ENCODE data around the gene SLC4A4.

SLC4A4 gene

GRCh38 chr4:71593311-71593710 lies 254.5 kb downstream of the SLC4A4 start:
- H3K4me3 Mint-ChIP-seq, result no peak overlapping the region
- H3K4me1 Mint-ChIP-seq, result no peaks in the 10 kb centered on the region
- peaks cover 5% of the 10 kb centered on the region for H3K9me3 Mint-ChIP-seq
- no peak overlapping the region for H3K27ac Mint-ChIP-seq
- H3K36me3 Mint-ChIP-seq, result no peaks in the 10 kb centered on the region
- H3K27me3 Mint-ChIP-seq, result peaks cover 8% of the 10 kb centered on the region
- no peak for ATAC-seq

DNA sequence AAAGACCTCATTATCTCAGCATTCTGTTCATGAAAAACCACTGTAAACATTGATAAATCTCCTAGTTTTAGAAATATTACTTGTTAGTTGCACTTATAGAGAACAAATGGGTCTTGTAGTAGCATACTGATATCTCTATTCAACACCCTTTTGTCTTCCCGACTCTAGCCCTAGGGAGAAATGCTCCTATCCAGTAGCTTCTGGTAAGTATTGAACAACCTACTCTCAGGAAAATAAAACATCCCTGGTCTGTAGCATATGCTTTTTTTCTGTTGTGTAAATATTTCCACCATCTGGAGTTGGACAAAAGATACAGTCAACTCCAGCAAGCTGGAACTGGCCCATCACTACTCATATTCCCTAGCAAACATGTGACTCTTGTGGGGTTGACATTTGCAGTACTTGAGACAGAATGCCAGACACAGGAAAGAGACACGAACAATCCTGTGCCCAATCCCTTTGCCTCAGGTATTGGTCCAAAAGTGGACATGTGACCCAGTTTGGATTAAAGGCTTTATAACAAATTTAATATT lies 256.8 kb downstream of the SLC4A4 start:
- H3K4me1 Mint-ChIP-seq, result no peaks in the 10 kb centered on the region
- no peak overlapping the region for H3K4me3 Mint-ChIP-seq
- peaks cover 11% of the 10 kb centered on the region for H3K27me3 Mint-ChIP-seq
- ATAC-seq, result no peak
- no peaks in the 10 kb centered on the region for H3K36me3 Mint-ChIP-seq
- H3K27ac Mint-ChIP-seq, result no peak overlapping the region
- H3K9me3 Mint-ChIP-seq, result no peaks in the 10 kb centered on the region

- H3K36me3 Mint-ChIP-seq, result no peaks in the 10 kb centered on the region
- no peak overlapping the region for H3K27ac Mint-ChIP-seq
- peaks cover 11% of the 10 kb centered on the region for H3K27me3 Mint-ChIP-seq
- no peak for ATAC-seq
- H3K4me1 Mint-ChIP-seq, result no peaks in the 10 kb centered on the region
- no peak overlapping the region for H3K4me3 Mint-ChIP-seq
- H3K9me3 Mint-ChIP-seq, result no peaks in the 10 kb centered on the region
Measured at GRCh38 chr4:71599578-71599977, 260.8 kb downstream of the SLC4A4 start.

DNA sequence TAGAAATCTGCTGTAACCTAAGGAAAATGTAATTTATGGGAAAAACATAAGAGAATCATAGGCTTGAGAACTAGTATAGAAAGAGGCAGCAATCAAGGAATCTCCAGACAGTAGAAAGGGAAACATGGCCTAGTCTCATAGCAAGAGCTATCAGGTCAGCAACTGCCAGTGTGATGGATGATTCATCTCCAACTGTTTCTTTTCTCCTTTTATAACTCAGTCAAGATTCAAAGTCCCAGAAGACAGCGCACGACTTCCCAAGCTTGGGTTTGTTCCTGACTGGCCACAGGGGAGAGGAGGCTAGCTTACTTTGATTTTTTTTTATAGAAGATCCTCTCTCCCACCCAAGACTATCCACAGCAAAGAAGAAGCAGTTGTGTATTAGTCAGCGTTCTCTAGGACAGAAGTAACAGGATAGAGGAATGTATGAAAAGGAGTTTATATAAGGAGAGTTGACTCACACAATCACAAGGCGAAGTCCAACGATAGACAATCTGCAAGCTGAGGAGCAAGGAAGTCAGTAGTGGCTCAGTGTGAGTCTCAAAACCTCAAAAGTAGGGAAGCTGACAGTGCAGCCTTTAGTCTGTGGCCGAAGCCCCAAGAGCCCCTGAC lies 263.6 kb downstream of the SLC4A4 start:
- Mint-ChIP-seq H3K36me3 (no peaks in the 10 kb centered on the region), H3K4me1 (no peaks in the 10 kb centered on the region), H3K27ac (no peak overlapping the region), H3K9me3 (peaks cover 1% of the 10 kb centered on the region), H3K4me3 (no peak overlapping the region), H3K27me3 (peaks cover 14% of the 10 kb centered on the region)
- no peak for ATAC-seq

DNA sequence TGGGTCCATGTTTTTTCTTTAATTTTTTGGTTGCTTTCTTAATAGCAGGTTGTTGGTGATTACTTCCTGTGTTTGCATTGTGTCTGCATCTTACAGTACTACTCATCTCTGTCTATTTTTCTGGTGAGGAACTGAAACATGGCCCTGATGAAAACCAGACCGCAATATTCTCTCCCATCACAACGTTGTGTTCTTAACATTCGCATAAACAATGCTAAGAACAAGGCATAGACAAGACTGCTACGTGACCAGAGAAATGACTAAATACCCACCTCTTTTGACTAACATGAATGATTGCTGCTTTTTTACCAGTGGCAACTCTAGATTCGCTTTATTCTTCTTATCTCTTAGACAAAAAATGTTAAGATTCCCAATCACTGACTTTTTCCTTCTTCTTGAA lies 266.0 kb downstream of the SLC4A4 start:
- Mint-ChIP-seq H3K4me3 (no peak overlapping the region), H3K27ac (no peak overlapping the region), H3K27me3 (peaks cover 10% of the 10 kb centered on the region), H3K36me3 (no peaks in the 10 kb centered on the region), H3K4me1 (no peaks in the 10 kb centered on the region), H3K9me3 (peaks cover 5% of the 10 kb centered on the region)
- peak; percentile 69 for ATAC-seq

DNA sequence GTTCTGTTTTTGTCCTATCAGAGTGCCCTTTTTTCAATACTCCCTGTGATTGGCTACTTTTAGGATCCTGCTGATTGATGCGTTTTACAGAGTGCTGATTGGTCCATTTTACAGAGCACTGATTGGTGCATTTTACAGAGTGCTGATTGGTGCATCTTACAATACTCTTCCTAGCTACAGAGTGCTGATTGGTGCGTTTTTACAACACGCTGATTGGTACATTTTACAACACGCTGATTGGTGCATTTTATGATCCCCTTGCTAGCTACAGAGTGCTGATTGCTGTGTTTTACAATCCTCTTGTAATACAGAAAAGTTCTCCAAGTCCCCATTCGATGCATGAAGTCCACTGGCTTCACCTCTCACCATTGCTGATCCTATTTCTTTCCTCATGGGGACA lies 268.3 kb downstream of the SLC4A4 start:
- Mint-ChIP-seq H3K36me3 (no peaks in the 10 kb centered on the region), H3K4me3 (no peak overlapping the region), H3K27me3 (peaks cover 22% of the 10 kb centered on the region), H3K9me3 (peaks cover 5% of the 10 kb centered on the region), H3K4me1 (no peaks in the 10 kb centered on the region), H3K27ac (no peak overlapping the region)
- no peak for ATAC-seq

GRCh38 chr4:71607780-71608677 lies 269.2 kb downstream of the SLC4A4 start:
- no peak for ATAC-seq
- Mint-ChIP-seq H3K4me1 (no peaks in the 10 kb centered on the region), H3K4me3 (no peak overlapping the region), H3K36me3 (no peaks in the 10 kb centered on the region), H3K27me3 (peaks cover 22% of the 10 kb centered on the region), H3K9me3 (peaks cover 5% of the 10 kb centered on the region), H3K27ac (no peak overlapping the region)

DNA sequence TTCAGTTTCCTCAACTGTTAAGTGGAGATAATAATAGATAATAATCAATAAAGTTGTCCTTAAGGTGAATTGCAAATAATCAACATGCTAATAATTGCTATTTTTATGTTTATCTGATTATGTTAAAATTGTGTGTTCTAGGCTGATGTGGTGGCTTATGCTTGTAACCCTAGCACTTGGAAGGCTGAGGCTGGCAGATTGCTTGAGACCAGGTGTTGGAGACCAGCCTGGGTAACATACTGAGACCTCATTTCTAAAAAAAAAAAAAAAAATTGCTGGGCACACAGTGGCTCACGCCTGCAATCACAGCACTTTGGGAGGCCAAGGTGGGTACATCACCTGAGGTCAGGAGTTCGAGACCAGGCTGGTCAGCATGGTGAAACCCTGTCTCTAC lies 269.9 kb downstream of the SLC4A4 start:
- Mint-ChIP-seq H3K27ac (no peak overlapping the region), H3K36me3 (no peaks in the 10 kb centered on the region), H3K27me3 (peaks cover 22% of the 10 kb centered on the region), H3K4me1 (no peaks in the 10 kb centered on the region), H3K9me3 (peaks cover 5% of the 10 kb centered on the region), H3K4me3 (no peak overlapping the region)
- no peak for ATAC-seq

GRCh38 chr4:71609167-71609566 lies 270.3 kb downstream of the SLC4A4 start:
- no peak for ATAC-seq
- peaks cover 5% of the 10 kb centered on the region for H3K9me3 Mint-ChIP-seq
- no peaks in the 10 kb centered on the region for H3K4me1 Mint-ChIP-seq
- no peak overlapping the region for H3K4me3 Mint-ChIP-seq
- H3K36me3 Mint-ChIP-seq, result no peaks in the 10 kb centered on the region
- H3K27ac Mint-ChIP-seq, result no peak overlapping the region
- H3K27me3 Mint-ChIP-seq, result peaks cover 22% of the 10 kb centered on the region

GRCh38 chr4:71609651-71610050 lies 270.8 kb downstream of the SLC4A4 start:
- no peak for ATAC-seq
- no peak overlapping the region for H3K27ac Mint-ChIP-seq

DNA sequence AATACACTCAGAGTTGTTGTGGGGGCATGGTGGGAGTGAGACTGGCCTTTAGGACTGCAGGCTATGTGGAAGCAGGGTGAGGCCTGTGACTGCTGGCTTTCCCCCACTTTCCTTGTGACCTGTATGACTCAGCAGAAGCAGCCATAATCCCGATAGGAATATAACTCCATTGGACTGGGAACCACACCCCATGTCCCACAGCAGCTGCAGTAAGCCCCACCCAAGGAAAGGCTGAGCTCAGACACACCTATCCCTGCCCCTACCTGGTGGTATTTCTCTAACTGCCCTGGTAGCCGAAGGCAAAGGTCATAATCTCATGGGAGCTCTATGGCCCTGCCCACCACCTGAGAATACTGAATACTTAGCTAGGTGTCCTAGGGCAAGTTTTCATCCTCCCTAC lies 275.8 kb downstream of the SLC4A4 start:
- Mint-ChIP-seq H3K36me3 (no peaks in the 10 kb centered on the region), H3K9me3 (peaks cover 8% of the 10 kb centered on the region), H3K27me3 (peaks cover 13% of the 10 kb centered on the region), H3K27ac (no peak overlapping the region), H3K4me3 (no peak overlapping the region), H3K4me1 (no peaks in the 10 kb centered on the region)
- ATAC-seq, result no peak

More at GRCh38 chr4:71609651-71610050, 270.8 kb downstream of the SLC4A4 start:
- no peak overlapping the region for H3K4me3 Mint-ChIP-seq
- peaks cover 5% of the 10 kb centered on the region for H3K9me3 Mint-ChIP-seq
- H3K36me3 Mint-ChIP-seq, result no peaks in the 10 kb centered on the region
- peaks cover 22% of the 10 kb centered on the region for H3K27me3 Mint-ChIP-seq
- no peaks in the 10 kb centered on the region for H3K4me1 Mint-ChIP-seq

DNA sequence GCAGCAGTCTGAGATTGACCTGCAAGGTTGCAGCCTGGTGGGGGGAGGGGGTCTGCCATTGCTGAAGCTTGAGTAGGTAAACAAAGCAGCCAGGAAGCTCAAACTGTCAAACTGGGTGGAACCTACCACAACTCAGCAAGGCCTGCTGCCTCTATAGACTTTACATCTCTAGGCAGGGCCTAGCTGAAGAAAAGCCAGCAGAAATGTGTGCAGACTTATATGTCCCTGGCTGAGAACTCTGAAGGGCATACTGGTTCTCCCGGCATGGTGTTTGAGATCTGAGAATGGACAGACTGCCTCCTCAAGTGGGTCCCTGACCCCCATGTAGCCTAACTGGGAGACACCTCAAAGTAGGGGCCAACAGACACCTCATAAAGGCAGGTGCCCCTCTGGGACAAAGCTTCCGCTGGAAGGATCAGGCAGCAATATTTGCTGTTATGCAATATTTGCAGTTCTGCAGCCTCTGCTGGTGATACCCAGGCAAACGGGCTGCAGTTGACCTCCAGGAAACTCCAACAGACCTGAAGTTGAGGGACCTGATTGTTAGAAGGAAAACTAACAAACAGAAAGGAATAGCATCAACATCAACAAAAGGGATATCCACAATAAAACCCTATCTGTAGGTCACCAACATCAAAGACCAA lies 277.5 kb downstream of the SLC4A4 start:
- ATAC-seq, result no peak
- peaks cover 3% of the 10 kb centered on the region for H3K27me3 Mint-ChIP-seq
- H3K9me3 Mint-ChIP-seq, result peaks cover 11% of the 10 kb centered on the region

More for the DNA sequence above, 277.5 kb downstream of the SLC4A4 start:
- no peaks in the 10 kb centered on the region for H3K4me1 Mint-ChIP-seq
- H3K4me3 Mint-ChIP-seq, result no peak overlapping the region
- H3K36me3 Mint-ChIP-seq, result no peaks in the 10 kb centered on the region
- no peak overlapping the region for H3K27ac Mint-ChIP-seq
